HepG2 (cell line): ENCODE results near the gene CCDC85C. TPM values are rescaled to one million over a fixed set of nuclear protein-coding genes. Genes with fewer than 3 reads are reported as not detected.

ENCODE experiments used
- ATF2 ChIP-seq: sonication (generic); formaldehyde crosslinking; IDR thresholded peaks from 2 replicates; pipeline ENCODE4 v1.4.0; 2020; ENCODE audit warnings: missing genetic modification reagents
- BATF2 ChIP-seq: sonication (generic); formaldehyde crosslinking; IDR thresholded peaks from 2 replicates; pipeline ENCODE4 v1.8.0; 2022; ENCODE audit warnings: mild to moderate bottlenecking, missing genetic modification reagents, moderate library complexity
- CENPT ChIP-seq: sonication (generic); formaldehyde crosslinking; IDR thresholded peaks from 2 replicates; pipeline ENCODE4 v1.8.0; 2022; ENCODE audit warnings: low read depth, mild to moderate bottlenecking, moderate library complexity, missing genetic modification reagents
- FOXA1 ChIP-seq, 2 experiments: fragments of 450-650 bp in 1 of 2; sonication (generic) in 1 of 2; formaldehyde crosslinking in 1 of 2; IDR thresholded peaks; 2 replicates each; pipeline versions ENCODE4 v1.4.0 to v1.6.1; 2016 to 2020; ENCODE audit warnings: missing genetic modification reagents in 1 of 2
- HCFC1 ChIP-seq: fragments of 150-350 bp; IDR thresholded peaks from 2 replicates; pipeline ENCODE4 v1.6.1; 2014; ENCODE audit warnings: low read depth, low read length
- HDAC1 ChIP-seq: sonication (generic); formaldehyde crosslinking; IDR thresholded peaks from 2 replicates; pipeline ENCODE4 v1.5.1; 2020; ENCODE audit warnings: mild to moderate bottlenecking, missing genetic modification reagents
- HNRNPH1 ChIP-seq: fragments of 200-400 bp; formaldehyde crosslinking; optimal IDR thresholded peaks from 2 replicates; pipeline ENCODE3; 2017; ENCODE audit warnings: mild to moderate bottlenecking, low read depth, low read length
- MAFG ChIP-seq: sonication (generic); formaldehyde crosslinking; IDR thresholded peaks from 2 replicates; pipeline ENCODE4 v1.5.1; 2020; ENCODE audit warnings: mild to moderate bottlenecking, missing genetic modification reagents
- MEIS2 ChIP-seq: sonication (generic); formaldehyde crosslinking; IDR thresholded peaks from 2 replicates; pipeline ENCODE4 v1.9.0; 2021; ENCODE audit warnings: mild to moderate bottlenecking, missing genetic modification reagents
- NR0B2 ChIP-seq: sonication (generic); formaldehyde crosslinking; IDR thresholded peaks from 2 replicates; pipeline ENCODE4 v1.4.0; 2020; ENCODE audit warnings: mild to moderate bottlenecking, missing genetic modification reagents
- SAFB2 ChIP-seq: sonication (generic); formaldehyde crosslinking; IDR thresholded peaks from 2 replicates; pipeline ENCODE4 v1.5.1; 2020; ENCODE audit warnings: missing genetic modification reagents, low read depth, mild to moderate bottlenecking, borderline replicate concordance
- ZBTB3 ChIP-seq: sonication (generic); formaldehyde crosslinking; IDR thresholded peaks from 2 replicates; pipeline ENCODE4 v1.4.0; 2020; ENCODE audit warnings: low read depth, mild to moderate bottlenecking, moderate library complexity, missing genetic modification reagents, borderline replicate concordance
- ZFX ChIP-seq: sonication (generic); formaldehyde crosslinking; IDR thresholded peaks from 2 replicates; pipeline ENCODE4 v1.4.0; 2020; ENCODE audit warnings: mild to moderate bottlenecking, low read depth, missing genetic modification reagents, moderate library complexity
- ZNF136 ChIP-seq: sonication (generic); formaldehyde crosslinking; IDR thresholded peaks from 2 replicates; pipeline ENCODE4 v1.8.1; 2022; ENCODE audit warnings: low read depth, mild to moderate bottlenecking, moderate library complexity, missing genetic modification reagents
- ZNF615 ChIP-seq: sonication (generic); formaldehyde crosslinking; IDR thresholded peaks from 2 replicates; pipeline ENCODE4 v1.5.0; 2020; ENCODE audit warnings: mild to moderate bottlenecking, missing genetic modification reagents, borderline replicate concordance
- ZNF616 ChIP-seq: sonication (generic); formaldehyde crosslinking; IDR thresholded peaks from 2 replicates; pipeline ENCODE4 v1.5.0; 2020; ENCODE audit warnings: low read depth, mild to moderate bottlenecking, missing genetic modification reagents
- polyA plus RNA-seq, 8 experiments: library from polyadenylated mRNA; depleted of rRNA in 3 of 8; stranded (reverse) in 7 of 8; unstranded in 1 of 8; fragments of >200 nt; fragmentation: Illumina TruSeq in 4 of 8; extraction: Trizol in 4 of 8; gene quantifications; 2 replicates each; pipeline versions ENCODE4 v1.2.1 to v1.2.3, GENCODE V29; 2011 to 2016; ENCODE audit warnings: low read depth in 4 of 8, missing spikeins in 1 of 8, mixed read lengths in 1 of 8; ENCODE audit not compliant: insufficient read depth in 1 of 8
- total RNA-seq, 5 experiments: library from RNA; depleted of rRNA; stranded (reverse); fragments of >200 nt; fragmentation: Illumina TruSeq; extraction: Trizol; gene quantifications; 2 replicates each; pipeline ENCODE4 v1.2.3, GENCODE V29; 2016; ENCODE audit warnings: low read depth in 1 of 5
- TF ChIP-seq, protein P1 (sequence below): sonication (generic); formaldehyde crosslinking; IDR thresholded peaks from 2 replicates; pipeline ENCODE4 v1.8.1; 2023; ENCODE audit warnings: mild to moderate bottlenecking, missing genetic modification reagents, borderline replicate concordance
- TF ChIP-seq, protein P2 (sequence below): sonication (generic); formaldehyde crosslinking; IDR thresholded peaks from 2 replicates; pipeline ENCODE4 v1.4.0; 2020; ENCODE audit warnings: missing genetic modification reagents
- TF ChIP-seq, protein P3 (sequence below): IDR thresholded peaks from 2 replicates; pipeline ENCODE4 v1.6.1; 2012; ENCODE audit warnings: inconsistent platforms

Gene CCDC85C
- total and polyA plus RNA-seq, 2 of the 13 experiments (the other 11 are each of a cell fraction or from before 2014, with no cell fraction given) = 18.8 to 43.8 TPM

DNA sequence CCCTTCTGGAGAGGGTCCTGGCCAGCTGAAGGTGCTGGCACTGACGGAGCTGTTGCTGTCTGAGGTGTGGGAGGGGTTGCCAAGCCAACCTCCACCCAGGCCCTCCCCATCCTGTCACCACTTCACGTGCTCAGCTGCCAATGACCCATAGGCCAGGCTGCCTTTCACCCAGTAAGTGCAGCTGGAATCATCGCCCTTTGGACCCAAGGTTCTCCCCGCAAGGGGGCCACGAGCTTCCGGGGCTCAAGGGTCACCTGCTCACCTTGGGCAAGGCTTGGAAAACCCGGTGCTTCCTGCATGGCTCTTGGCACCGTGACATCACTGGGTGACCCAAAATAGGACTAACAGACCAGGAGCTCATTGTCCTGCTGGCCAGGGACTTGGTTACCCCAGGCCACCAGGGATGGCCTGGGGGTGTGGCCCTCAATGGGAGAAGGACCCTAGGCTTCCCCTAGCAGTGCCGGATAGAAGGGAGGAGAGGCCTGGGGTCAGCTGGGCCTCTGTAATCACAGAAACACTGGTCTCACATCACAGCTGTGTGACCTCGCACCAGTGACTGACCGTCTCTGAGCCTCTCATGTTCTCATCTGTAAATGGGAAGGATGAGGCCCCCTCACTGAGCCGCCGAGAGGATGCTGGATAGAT lies 51.3 kb downstream of the CCDC85C start (continued):
- peak; percentile 95 for TF ChIP-seq ATF2 (CRISPR knock-in tag)
- TF ChIP-seq ZBTB3 (CRISPR knock-in tag) = peak; percentile 98
- TF ChIP-seq HCFC1 = no peak
- TF ChIP-seq CENPT (CRISPR knock-in tag) = no peak
- TF ChIP-seq, protein P1, sequence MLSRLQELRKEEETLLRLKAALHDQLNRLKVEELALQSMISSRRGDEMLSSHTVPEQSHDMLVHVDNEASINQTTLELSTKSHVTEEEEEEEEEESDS = peak; percentile 69; the same call in 1 of the 2 replicates
- peak; percentile 99 for TF ChIP-seq HDAC1
- TF ChIP-seq MAFG (CRISPR knock-in tag) = no peak
- TF ChIP-seq ZNF136 = no peak
- TF ChIP-seq HNRNPH1 = no peak
- peak; percentile 92 for TF ChIP-seq MEIS2 (CRISPR knock-in tag)
- TF ChIP-seq, protein P2, sequence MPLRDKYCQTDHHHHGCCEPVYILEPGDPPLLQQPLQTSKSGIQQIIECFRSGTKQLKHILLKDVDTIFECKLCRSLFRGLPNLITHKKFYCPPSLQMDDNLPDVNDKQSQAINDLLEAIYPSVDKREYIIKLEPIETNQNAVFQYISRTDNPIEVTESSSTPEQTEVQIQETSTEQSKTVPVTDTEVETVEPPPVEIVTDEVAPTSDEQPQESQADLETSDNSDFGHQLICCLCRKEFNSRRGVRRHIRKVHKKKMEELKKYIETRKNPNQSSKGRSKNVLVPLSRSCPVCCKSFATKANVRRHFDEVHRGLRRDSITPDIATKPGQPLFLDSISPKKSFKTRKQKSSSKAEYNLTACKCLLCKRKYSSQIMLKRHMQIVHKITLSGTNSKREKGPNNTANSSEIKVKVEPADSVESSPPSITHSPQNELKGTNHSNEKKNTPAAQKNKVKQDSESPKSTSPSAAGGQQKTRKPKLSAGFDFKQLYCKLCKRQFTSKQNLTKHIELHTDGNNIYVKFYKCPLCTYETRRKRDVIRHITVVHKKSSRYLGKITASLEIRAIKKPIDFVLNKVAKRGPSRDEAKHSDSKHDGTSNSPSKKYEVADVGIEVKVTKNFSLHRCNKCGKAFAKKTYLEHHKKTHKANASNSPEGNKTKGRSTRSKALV (CRISPR knock-in tag) = peak; percentile 57; the same call in 1 of the 2 replicates
- no peak for TF ChIP-seq SAFB2
- no peak for TF ChIP-seq FOXA1 (IDR thresholded peaks at IDR 0.05)
- TF ChIP-seq FOXA1 (CRISPR knock-in tag; IDR thresholded peaks at IDR 0.05) = peak; percentile 44
- no peak for TF ChIP-seq BATF2 (CRISPR knock-in tag)
- peak; percentile 89 for TF ChIP-seq ZFX
- no peak for TF ChIP-seq ZNF615 (CRISPR knock-in tag)
- peak; percentile 73; the same call in 1 of the 2 replicates for TF ChIP-seq ZNF616 (CRISPR knock-in tag)
- no peak; the same call in 1 of the 2 replicates for TF ChIP-seq NR0B2 (CRISPR knock-in tag)
- TF ChIP-seq, protein P3, sequence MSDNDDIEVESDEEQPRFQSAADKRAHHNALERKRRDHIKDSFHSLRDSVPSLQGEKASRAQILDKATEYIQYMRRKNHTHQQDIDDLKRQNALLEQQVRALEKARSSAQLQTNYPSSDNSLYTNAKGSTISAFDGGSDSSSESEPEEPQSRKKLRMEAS = peak; percentile 94
